C1 segment of cervical spinal cord (tissue), 14 donors: ENCODE data around the gene ENTPD6.
"Not testable (repeated sequence)": the region's sequence is repeated elsewhere in the genome, so short reads cannot be mapped to it uniquely, and the experiment has no call there.

ENCODE experiments used
- DNase-seq, 14 donors: peaks; one replicate each; lab custom pipeline; 2025; lab: John Stamatoyannopoulos, UW

Gene ENTPD6

GRCh38 chr20:25254986-25255680, 59.6 kb downstream of the ENTPD6 start:
- peak in 11 of 14 donors; percentile 24 to 83 (median 67) for DNase-seq

GRCh38 chr20:25256226-25256859, 60.8 kb downstream of the ENTPD6 start:
- no peak for DNase-seq

- DNase-seq = no peak
These were observed 61.6 kb downstream of the ENTPD6 start for GRCh38 chr20:25257130-25257529.

DNA sequence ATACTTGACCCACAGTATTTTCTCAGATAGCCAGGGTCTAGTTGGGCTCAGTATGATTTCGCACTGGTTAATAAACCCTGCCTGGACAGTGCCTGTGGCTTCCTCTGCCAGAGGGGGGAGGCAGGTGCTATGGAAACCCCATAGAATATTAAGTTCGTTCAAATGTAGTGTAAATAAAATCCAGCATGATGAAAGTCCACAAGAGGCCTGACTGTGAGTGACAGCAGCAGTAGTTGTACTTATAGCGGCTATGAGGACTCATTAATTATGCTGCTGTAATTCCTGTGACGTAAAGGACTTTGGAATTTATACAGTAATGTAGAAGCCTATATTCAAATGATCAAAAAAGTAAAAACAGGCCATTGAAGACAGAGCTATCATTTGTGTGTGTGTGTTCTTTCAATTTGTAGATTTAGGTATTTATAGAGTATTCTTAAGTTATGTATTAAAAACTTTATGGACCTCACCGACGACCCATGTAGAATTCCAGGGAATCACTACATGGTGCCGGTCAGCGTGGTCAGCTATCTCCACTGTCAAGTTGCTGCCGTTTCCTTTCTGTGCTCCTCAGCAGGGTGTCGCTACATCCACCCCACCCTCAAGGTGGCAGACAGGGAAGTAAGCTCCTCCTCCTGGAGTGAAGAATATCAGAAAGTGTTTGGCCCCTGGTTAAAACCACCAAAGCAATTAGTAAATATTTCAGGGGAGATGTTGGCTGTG, 62.4 kb downstream of the ENTPD6 start:
- no peak for DNase-seq

DNA sequence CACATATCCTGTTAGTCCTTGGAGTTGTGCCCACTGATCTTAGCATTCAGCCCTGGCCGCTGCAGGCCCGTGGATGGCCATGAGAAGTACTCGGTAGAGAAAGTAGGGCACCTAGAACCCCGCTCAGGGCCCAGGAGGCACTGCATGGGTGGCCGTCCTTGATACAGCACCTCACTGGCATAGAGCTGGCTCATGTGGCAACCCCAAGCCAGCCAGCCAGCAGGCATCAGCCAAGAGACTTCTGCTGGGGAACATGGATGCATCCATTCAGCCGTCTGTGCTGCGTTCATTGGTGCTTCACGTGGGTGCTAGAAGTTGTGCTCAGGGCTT, 62.9 kb downstream of the ENTPD6 start:
- no peak for DNase-seq

GRCh38 chr20:25258828-25259227, 63.3 kb downstream of the ENTPD6 start:
- DNase-seq = no peak

DNA sequence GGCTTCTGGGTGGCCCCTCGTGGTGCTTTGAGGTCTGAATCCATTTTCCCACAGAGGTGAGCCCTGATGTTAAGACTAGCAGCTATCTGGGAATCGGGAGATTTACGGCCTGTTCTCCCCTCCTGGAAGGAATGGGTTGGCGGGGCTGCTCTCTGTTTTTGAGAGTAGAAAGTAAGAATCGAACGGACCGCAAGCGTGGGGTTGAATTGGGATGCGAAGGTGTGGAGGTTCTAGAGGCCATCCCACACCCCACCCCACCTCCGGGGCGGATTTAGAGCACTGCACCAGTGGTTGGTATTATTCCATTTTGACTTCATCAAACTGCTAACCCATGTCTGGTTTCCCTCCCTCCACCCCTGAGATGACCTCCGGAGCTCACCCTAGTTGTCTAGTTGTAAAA, 63.8 kb downstream of the ENTPD6 start:
- DNase-seq = no peak

GRCh38 chr20:25259788-25260254, 64.3 kb downstream of the ENTPD6 start:
- DNase-seq = no peak

GRCh38 chr20:25260770-25261437, 65.4 kb downstream of the ENTPD6 start:
- not testable (repeated sequence) for DNase-seq

DNA sequence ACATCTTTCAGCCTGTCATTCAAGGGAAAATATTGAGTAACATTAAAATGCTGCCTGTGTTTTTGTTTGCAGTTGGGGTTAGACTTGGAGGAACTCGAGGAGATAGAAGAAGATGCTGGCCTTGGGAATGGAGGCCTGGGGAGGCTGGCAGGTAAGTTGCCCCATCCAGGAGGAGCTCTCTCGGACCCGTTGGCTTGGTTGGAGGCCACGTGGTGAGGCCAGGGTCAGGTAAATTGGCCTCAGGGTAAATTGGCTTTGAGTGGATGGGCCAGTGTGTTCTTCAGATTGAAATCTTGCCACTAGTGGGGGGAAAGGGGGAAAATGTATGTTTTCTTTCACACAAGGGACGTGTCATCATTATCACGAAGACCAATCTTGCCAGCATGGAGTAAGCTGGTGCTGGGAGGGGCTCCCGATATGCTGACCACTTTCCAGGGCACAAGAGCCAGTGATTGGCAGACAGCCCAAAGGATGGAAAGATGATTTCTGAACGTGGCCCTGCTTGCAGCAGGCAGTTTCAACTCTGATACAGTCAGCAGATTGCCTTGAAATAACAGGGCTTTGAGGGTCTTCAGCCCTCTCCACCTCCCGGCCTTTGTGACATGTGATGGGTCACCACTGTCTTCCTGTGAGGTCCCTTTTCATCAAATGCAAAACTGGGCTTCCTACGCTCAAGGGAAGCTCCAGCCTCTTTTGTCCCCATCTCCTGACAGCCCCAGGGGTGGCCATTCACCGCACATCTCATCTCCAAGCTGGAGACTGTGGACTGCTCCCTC, 73.7 kb downstream of the ENTPD6 start:
- DNase-seq = no peak

GRCh38 chr20:25269833-25270170, 74.3 kb downstream of the ENTPD6 start:
- DNase-seq = no peak

- DNase-seq = no peak
These were observed 75.3 kb downstream of the ENTPD6 start for GRCh38 chr20:25270829-25271251.

GRCh38 chr20:25271486-25272222, 76.1 kb downstream of the ENTPD6 start:
- DNase-seq = no peak

DNA sequence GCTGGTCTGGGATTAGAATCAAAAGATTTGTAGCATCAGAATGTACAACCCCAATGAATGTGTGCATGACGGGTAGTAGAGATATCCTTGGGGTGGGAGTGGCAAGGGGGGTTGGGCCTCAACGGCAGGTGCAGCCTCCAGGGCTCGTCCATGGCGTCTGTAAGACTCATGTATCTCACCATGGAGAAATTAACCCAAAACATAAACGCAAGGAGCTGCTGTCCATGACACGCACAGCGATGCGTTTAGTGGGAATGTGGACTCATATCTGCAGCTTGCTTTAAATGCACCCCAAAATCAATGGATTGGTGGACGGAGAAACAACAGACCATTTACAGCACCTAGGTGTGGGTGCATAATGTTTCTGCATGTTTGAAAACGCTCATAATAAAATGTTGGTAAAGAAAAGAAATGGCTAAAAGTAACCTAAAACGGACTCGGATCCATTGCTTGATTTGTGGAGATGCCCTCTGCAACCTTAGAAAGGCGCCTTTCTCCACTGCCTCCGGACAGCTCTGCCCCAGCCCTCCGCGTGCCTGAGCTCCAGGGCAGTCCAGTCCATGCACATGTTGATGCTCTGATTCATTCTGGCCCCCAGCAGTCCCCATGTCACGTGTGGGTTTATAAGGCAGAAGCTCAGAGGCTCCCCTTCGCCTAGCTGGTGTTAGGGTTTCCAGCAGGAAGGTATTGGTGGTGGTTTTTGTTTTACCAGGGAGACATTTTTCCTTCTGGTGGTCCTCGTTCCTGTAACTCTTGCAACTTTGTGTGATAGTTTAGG, 76.9 kb downstream of the ENTPD6 start:
- peak in 2 of 14 donors; percentile 30 to 32 for DNase-seq

GRCh38 chr20:25273046-25273445, 77.5 kb downstream of the ENTPD6 start:
- peak in 7 of 14 donors; percentile 21 to 70 (median 53) for DNase-seq

- peak in 7 of 14 donors; percentile 22 to 78 (median 48) for DNase-seq
These were observed 78.2 kb downstream of the ENTPD6 start for GRCh38 chr20:25273541-25274358.

DNA sequence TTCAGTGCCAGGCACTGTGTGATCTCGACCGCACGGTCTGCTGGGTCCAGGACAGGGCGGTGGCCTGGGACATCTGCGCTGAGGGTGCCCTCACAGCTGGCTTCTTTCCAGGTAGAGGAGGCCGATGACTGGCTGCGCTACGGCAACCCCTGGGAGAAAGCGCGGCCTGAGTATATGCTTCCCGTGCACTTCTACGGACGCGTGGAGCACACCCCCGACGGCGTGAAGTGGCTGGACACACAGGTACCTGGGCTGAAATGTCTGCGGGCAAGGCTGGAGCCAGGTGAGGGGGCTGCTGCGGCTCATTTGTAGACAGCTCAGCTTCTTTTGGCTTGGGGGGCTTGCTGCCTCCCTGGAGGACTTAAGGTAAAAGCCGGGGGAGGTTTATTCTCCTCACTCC, 79.0 kb downstream of the ENTPD6 start:
- no peak for DNase-seq

- peak in 1 of 14 donors; percentile 41 for DNase-seq
These were observed 79.6 kb downstream of the ENTPD6 start for GRCh38 chr20:25274891-25275812.
